HAP-1 (cell line): Measurements from ENCODE around the gene THBS4.
"Not testable (repeated sequence)": the region's sequence is repeated elsewhere in the genome, so short reads cannot be mapped to it uniquely, and the experiment has no call there.

Source experiments
- DNase-seq, 2 experiments: peaks; one replicate each; pipeline ENCODE4 v3.0.0-alpha.2; 2016 to 2020; ENCODE audit warnings: low spot score in 2 of 2
- H3K27me3 ChIP-seq: fragments of 250-450 bp; sonication (Bioruptor Pico); 2 replicates; pipeline ENCODE4 v1.5.1; 2020; ENCODE audit warnings: low read depth, mild to moderate bottlenecking, moderate library complexity
- H3K36me3 ChIP-seq: fragments of 250-450 bp; sonication (Bioruptor Pico); replicated peaks from 2 replicates; pipeline ENCODE4 v1.5.1; 2020; ENCODE audit warnings: mild to moderate bottlenecking
- H3K4me1 ChIP-seq: fragments of 250-450 bp; sonication (Bioruptor Pico); 2 replicates; pipeline ENCODE4 v1.5.1; 2020; ENCODE audit warnings: mild to moderate bottlenecking
- H3K4me3 ChIP-seq: fragments of 250-450 bp; sonication (Bioruptor Pico); 2 replicates; pipeline ENCODE4 v1.5.1; 2020; ENCODE audit warnings: mild to moderate bottlenecking, moderate library complexity
- H3K9me3 ChIP-seq: fragments of 250-450 bp; sonication (Bioruptor Pico); 2 replicates; pipeline ENCODE4 v1.5.1; 2020; ENCODE audit warnings: mild to moderate bottlenecking, moderate library complexity
- in situ Hi-C: fragments of 300-500 bp; cut with MboI; formaldehyde crosslinking; loops from 3 replicates; pipeline ENCODE4 v1.14.3; 2020; ENCODE audit warnings: low sequenced_read_pairs, inconsistent platforms, mixed read lengths

THBS4 gene

DNA sequence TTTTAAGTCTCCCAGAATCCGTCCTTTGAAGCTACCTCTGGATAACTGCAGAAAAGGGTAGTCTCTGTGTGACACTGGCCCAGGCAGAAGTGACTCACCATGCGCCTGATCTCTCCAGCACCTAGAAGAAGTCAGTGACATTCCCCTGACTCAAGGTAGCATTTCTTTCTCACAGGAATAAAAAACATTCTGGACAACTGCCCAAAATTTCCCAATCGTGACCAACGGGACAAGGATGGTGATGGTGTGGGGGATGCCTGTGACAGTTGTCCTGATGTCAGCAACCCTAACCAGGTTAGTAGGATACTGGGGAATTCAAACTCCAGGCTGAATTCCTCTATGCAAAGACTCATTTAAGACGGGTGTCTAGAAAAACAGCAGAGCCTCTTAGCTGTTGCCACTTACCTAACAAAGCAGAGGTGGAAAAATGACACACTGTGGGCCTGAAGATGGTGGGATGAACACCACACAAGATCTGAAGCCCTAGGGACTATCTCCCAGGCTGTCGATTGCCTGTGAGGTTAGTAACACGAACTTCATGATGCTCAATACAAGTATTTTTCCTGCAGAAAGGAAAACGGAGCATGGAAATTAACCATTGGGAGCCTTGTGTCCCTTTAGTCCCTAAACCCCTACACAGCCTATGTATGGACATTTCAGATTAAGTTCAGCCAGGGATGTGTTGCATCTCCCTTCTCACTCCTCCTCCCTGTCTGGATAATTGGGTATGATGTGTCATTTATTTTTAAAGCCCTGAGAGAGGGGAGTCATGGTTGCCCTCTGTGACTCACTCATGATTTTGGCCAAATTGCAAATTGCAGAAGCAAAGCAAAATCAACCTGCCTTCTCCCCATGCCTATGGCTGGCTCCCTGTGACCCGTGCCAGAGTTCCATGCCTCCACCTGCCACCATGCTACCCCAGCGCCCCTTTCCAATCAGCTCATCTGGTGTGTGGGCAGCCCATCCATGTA lies 37.2 kb downstream of the THBS4 start:
- no peaks in the 10 kb centered on the region for H3K36me3 ChIP-seq
- H3K4me1 ChIP-seq, result peaks cover 13% of the 10 kb centered on the region
- no peaks in the 10 kb centered on the region for H3K9me3 ChIP-seq
- no peak overlapping the region for H3K4me3 ChIP-seq
- in situ Hi-C loops, result loop anchor here (5.0 to 10.0 kb wide), 2 partner anchors 35 to 188 kb away; partner anchors contain the start of gene THBS4
- DNase-seq, result no peak
- no peaks in the 10 kb centered on the region for H3K27me3 ChIP-seq

- Histone ChIP-seq H3K9me3 (no peaks in the 10 kb centered on the region), H3K36me3 (no peaks in the 10 kb centered on the region)
- in situ Hi-C loops, result loop anchor here (5.0 to 25.0 kb wide), 3 partner anchors 192 to 1054 kb away; partner anchors contain the start of genes DHFR and MSH3
Observed at GRCh38 chr5:80076131-80077050, 41.2 kb downstream of the THBS4 start.

DNA sequence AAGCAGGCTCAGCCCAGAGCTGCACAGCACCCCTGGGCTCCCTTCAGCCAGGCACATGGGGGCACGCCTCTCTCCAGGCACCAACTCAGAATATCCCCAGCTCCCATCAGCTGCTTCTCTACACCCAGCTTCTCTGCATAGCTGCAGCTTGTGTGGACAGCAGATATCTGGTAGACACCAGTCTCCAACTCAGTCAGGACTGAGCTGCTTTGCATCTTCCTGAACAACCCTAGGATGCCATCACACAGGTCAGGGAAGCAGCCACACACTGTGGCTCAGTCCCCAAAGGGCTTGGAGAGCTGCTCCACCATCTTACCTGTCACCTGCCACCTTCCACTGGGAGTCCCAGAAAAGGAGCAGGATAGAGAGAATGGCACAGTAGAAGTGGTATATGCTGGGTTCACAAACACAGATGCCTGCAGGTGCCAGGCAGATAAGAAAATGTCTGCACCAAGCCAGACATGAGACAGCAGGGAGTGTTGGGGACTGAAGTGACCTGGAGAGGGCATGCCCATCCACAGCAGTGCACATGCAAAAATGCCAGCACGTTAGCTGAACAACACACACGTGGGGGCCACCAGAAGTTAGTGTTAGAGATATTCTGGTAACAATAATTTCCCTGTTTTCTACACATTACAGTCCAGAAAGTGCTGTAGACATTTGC lies 42.0 kb downstream of the THBS4 start:
- Histone ChIP-seq H3K4me1 (no peaks in the 10 kb centered on the region), H3K4me3 (no peak overlapping the region), H3K27me3 (no peaks in the 10 kb centered on the region), H3K9me3 (no peaks in the 10 kb centered on the region), H3K36me3 (no peaks in the 10 kb centered on the region)
- DNase-seq, result no peak
- in situ Hi-C loops, result loop anchor here (5.0 to 25.0 kb wide), 3 partner anchors 192 to 1055 kb away; partner anchors contain the start of genes DHFR and MSH3

More at GRCh38 chr5:80076131-80077050, 41.2 kb downstream of the THBS4 start:
- no peaks in the 10 kb centered on the region for H3K27me3 ChIP-seq
- no peaks in the 10 kb centered on the region for H3K4me1 ChIP-seq
- H3K4me3 ChIP-seq, result no peak overlapping the region
- no peak for DNase-seq

- no peak for DNase-seq
- in situ Hi-C loops, result loop anchor here (5.0 to 25.0 kb wide), 3 partner anchors 194 to 1057 kb away; partner anchors contain the start of genes DHFR and MSH3
- Histone ChIP-seq H3K36me3 (no peaks in the 10 kb centered on the region), H3K4me3 (no peak overlapping the region), H3K9me3 (no peaks in the 10 kb centered on the region), H3K27me3 (no peaks in the 10 kb centered on the region), H3K4me1 (peaks cover 2% of the 10 kb centered on the region; the same call in 1 of the 2 replicates)
Observed at GRCh38 chr5:80078921-80079320, 43.8 kb downstream of the THBS4 start.

GRCh38 chr5:80082281-80082680 lies 47.1 kb downstream of the THBS4 start:
- Histone ChIP-seq H3K9me3 (no peaks in the 10 kb centered on the region), H3K27me3 (no peaks in the 10 kb centered on the region), H3K4me3 (no peak overlapping the region), H3K36me3 (no peaks in the 10 kb centered on the region), H3K4me1 (peaks cover 2% of the 10 kb centered on the region; the same call in 1 of the 2 replicates)
- DNase-seq, result no peak
- in situ Hi-C loops, result loop anchor here (25.0 kb wide), 1 partner anchor 580 kb away; the partner anchor contains the start of genes DHFR and MSH3

- Histone ChIP-seq H3K36me3 (no peaks in the 10 kb centered on the region), H3K4me3 (no peak overlapping the region), H3K4me1 (peaks cover 2% of the 10 kb centered on the region; the same call in 1 of the 2 replicates), H3K27me3 (no peaks in the 10 kb centered on the region), H3K9me3 (no peaks in the 10 kb centered on the region)
- peak; percentile 72 to 89 for DNase-seq
- in situ Hi-C loops, result loop anchor here (25.0 kb wide), 1 partner anchor 580 kb away; the partner anchor contains the start of genes DHFR and MSH3
Observed at GRCh38 chr5:80082731-80083100, 47.6 kb downstream of the THBS4 start.

- peak; percentile 40 to 72 for DNase-seq
- in situ Hi-C loops, result loop anchor here (25.0 kb wide), 1 partner anchor 579 kb away; the partner anchor contains the start of genes DHFR and MSH3
- Histone ChIP-seq H3K9me3 (no peaks in the 10 kb centered on the region), H3K27me3 (no peaks in the 10 kb centered on the region), H3K4me1 (peaks cover 2% of the 10 kb centered on the region; the same call in 1 of the 2 replicates), H3K4me3 (no peak overlapping the region), H3K36me3 (no peaks in the 10 kb centered on the region)
Observed at GRCh38 chr5:80083101-80083890, 48.1 kb downstream of the THBS4 start.

- Histone ChIP-seq H3K9me3 (no peaks in the 10 kb centered on the region), H3K4me1 (no peaks in the 10 kb centered on the region), H3K27me3 (no peaks in the 10 kb centered on the region), H3K4me3 (no peak overlapping the region), H3K36me3 (no peaks in the 10 kb centered on the region)
- DNase-seq, result no peak
- in situ Hi-C loops, result loop anchor here (5.0 to 25.0 kb wide), 2 partner anchors 206 to 571 kb away; partner anchors contain the start of genes DHFR and MSH3
Observed at GRCh38 chr5:80090884-80091166, 55.7 kb downstream of the THBS4 start.

DNA sequence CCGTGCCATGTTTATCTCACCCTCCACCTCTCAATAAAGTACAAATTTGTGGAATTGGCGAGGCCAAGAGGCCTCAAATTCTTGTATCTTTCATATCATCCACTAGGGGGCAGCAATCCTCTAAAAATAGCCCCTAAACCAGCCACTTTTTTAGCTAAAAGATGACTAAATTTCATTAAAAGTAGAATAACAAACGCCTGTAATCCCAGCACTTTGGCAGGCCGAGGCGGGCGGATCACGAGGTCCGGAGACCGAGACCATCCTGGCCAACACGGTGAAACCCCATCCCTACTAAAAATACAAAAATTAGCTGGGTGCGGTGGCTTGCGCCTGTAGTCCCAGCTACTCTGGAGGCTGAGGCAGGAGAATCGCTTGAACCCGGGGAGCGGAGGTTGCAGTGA lies 56.6 kb downstream of the THBS4 start:
- H3K4me1 ChIP-seq, H3K27me3 ChIP-seq, H3K36me3 ChIP-seq, H3K9me3 ChIP-seq, H3K4me3 ChIP-seq: not testable (repeated sequence)
- in situ Hi-C loops, result loop anchor here (5.0 to 25.0 kb wide), 2 partner anchors 206 to 571 kb away; partner anchors contain the start of genes DHFR and MSH3
- DNase-seq, result peak; percentile 48 to 75

GRCh38 chr5:80092486-80093107 lies 57.4 kb downstream of the THBS4 start:
- no peak for DNase-seq
- Histone ChIP-seq H3K9me3 (no peaks in the 10 kb centered on the region), H3K27me3 (no peaks in the 10 kb centered on the region), H3K4me3 (no peak overlapping the region), H3K36me3 (no peaks in the 10 kb centered on the region), H3K4me1 (no peaks in the 10 kb centered on the region)
- in situ Hi-C loops, result loop anchor here (5.0 to 25.0 kb wide), 2 partner anchors 205 to 570 kb away; partner anchors contain the start of genes DHFR and MSH3

DNA sequence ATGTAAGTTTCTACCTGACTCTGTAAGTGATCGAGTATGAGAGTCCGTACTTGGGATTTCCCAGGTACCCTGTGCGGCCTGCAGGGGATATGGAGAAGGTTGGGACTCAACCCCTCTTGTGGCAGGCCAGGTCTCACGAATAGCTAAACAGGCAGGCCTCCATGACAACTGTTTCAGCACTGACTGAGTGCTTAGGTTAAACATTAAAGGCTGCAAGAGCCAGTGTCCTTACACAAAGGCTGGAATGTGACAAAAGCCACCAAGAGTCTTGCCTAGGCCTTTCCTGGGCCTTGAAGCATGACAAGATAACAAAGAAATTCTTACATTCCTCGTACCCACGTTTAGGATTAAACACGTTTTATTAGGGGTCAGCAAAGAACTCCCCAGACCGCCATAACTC lies 58.6 kb downstream of the THBS4 start:
- no peaks in the 10 kb centered on the region for H3K36me3 ChIP-seq
- in situ Hi-C loops, result loop anchor here (5.0 to 25.0 kb wide), 2 partner anchors 204 to 569 kb away; partner anchors contain the start of genes DHFR and MSH3
- no peak overlapping the region for H3K4me3 ChIP-seq
- H3K27me3 ChIP-seq, result no peaks in the 10 kb centered on the region
- no peaks in the 10 kb centered on the region for H3K4me1 ChIP-seq
- H3K9me3 ChIP-seq, result no peaks in the 10 kb centered on the region
- peak in 1 of 2 experiments; percentile 29 for DNase-seq
